Raji (cell line): ENCODE results near the gene LHFPL6.

Source experiments
- POLR2A ChIP-seq: IDR thresholded peaks from 2 replicates; pipeline ENCODE4 v1.6.1; 2011; ENCODE audit warnings: low read depth, low read length, control low read depth; ENCODE audit not compliant: insufficient read depth

The LHFPL6 gene

DNA sequence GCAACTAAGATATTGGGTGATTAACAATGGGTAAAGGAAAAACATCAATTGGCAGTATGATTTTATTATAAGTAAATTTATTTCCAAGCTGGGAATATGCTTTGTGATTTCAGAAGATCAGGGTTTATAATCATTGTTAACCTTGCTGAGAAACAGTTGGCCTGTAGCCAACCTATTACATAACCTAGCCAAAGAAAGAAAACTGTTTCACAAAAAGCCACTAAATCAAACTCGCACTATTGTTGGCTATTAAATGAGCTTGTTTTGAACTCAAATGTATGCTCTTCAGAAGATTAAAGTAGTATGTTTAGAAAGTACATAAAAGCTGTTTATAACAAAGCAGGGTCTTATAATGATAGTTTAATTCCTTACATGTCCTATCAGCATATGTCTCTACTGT lies 151.7 kb downstream of the LHFPL6 start:
- no peak for TF ChIP-seq POLR2A

DNA sequence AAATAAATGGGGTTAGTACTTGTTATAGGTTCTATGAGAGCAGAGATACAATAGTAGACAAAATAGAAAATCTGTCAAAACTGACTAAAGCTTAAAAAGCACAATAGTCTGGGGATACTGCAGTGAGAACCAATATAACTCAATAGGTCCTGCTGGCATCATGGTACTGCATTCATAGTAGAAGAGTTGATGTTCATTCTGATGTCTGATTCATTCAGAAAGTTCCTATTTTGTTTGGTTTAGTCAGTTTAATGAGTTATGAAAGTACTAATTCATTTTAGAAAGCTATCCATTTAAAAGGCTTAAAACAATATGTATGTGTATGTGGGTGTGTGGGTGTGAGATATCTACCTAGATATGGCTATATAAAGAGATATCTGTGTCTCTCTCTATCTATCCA lies 152.8 kb downstream of the LHFPL6 start:
- no peak for TF ChIP-seq POLR2A

DNA sequence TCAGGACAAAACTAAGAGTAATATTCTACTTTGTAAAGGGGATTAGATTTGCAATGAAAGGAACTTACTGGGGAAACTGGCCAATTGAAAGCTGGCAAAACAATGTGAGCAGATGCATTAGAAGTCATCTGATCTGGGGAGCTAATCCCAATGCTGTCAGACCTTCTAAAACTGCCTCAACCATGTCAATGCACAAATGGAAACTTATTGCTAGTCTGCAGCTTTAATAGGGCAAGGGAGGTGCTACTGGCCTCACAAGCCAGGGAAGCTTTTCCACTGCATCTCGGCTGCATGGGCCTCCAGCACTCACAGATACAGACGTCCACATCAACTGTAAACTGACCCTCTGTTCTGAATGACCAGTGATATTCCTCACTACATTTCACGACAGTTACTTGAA lies 154.2 kb downstream of the LHFPL6 start:
- no peak for TF ChIP-seq POLR2A

DNA sequence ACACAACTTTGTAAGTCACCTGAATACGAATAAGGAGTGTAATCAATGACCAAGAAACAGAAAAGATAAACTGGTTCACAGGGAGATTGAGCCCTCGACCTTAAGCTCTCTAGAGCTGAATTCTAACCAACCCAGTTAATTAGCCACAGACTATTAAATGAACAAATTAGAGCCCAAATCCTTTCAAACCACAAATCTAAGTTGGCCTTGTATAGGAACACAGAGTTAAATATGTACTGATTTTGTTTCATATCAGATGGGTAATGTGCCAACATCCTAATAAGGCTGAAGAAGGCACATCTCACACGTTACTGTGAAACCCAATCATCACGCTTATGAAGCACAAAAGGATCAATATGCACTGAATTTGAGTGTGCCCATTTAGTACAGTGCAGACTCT lies 156.1 kb downstream of the LHFPL6 start:
- no peak for TF ChIP-seq POLR2A

DNA sequence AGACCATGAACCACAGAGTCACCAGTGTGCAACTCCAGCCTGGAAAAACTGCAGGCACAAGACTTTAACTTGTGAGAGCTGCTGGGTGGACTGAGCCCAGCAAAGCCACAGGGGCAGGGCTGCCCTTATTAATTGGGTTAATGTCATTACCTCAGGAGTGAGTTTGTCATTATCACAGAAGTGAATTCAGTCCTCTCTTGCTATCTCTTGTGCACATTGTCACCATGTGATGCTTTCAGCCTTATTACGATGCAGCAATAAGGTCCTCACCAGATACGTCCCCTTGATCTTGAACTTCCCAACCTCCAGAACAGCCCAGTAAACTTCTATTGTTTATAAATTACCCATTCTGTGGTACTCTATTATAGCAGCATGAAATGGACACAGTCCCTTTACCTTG lies 158.1 kb downstream of the LHFPL6 start:
- TF ChIP-seq POLR2A = no peak

DNA sequence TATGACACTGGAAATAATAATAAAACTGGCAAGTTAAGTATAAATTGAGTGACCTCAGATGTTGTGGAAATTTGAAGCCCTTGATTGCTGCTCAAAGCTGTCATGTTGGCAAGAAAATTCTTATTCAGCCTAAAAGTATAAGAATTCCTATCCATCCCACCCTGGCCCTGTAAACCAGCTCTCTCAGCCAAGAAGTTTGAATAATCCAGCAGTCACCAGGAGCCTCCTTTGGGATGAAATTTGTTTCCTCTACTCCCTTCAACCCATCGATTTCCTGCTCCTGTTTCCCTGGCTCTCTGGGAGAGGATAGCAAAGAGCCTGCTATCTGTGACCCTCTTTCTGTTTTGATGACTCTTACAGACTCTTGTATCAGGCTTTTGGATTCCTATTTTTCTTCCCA lies 169.3 kb downstream of the LHFPL6 start:
- TF ChIP-seq POLR2A = no peak

DNA sequence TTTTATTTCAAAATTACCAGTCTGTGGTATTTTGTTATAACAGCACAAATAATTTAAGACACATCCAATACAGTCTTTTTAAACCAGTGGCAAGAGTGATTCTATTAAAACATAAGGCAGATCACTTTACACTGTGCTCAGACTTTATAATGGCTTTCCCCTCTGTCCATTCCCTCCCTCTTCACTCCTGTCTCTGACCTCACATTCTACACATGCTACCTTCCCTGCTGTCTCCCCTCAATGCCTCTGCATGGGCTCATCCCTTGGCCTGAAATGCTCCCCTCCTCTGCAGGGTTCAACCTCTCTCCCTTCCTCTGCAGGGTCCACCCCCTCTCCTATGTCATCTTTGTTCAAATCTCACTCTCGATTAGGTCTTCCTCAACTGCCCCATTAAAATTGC lies 170.8 kb downstream of the LHFPL6 start:
- no peak for TF ChIP-seq POLR2A

DNA sequence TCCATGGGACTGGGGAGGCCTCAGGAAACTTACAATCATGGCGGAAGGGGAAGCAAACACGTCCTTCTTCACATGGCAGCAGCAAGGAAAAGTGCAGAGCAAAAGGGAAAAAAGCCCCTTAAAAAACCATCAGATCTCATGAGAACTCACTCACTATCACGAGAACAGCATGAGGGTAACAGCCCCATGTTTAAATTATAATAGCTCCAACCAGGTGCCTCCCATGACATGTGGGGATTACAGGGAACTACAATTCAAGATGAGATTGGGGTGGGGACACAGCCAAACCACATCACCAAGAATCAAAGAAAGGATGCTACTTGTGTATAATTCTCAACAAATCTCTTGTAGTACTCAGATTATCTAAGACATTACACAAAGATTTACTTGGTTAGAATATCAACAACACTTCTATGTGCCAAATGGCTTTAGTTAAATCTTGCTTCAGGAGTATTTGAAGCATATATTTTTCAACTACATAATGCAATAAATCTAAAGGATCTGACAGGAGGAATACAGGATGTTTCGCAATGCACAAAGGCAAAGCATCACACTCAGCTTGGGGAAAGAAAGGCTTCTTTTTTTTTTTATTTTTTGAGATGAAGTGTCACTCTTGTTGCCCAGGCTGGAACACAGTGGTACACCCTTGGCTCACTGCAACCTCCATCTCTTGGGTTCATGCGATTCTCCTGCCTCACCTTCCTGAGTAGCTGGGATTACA lies 180.0 kb downstream of the LHFPL6 start:
- TF ChIP-seq POLR2A = no peak

DNA sequence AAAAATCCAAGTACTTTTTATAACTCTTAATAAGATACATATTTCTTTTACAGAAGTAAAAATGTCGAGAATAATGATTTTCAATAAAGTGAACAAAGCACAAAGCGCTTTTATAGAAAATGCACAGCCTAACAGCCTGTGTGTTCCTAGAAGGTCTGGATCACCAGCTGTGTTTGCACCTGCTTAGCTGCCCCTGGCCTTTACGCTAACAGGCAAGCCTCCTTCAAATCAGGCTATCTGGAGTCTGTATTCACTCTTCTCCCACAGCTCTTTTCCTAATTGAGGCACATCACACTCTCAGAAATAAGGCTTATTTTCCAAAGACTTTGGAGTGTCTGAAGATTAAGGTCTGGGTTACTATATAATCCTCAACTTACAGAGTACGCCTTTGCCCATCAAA lies 183.1 kb downstream of the LHFPL6 start:
- TF ChIP-seq POLR2A = no peak

DNA sequence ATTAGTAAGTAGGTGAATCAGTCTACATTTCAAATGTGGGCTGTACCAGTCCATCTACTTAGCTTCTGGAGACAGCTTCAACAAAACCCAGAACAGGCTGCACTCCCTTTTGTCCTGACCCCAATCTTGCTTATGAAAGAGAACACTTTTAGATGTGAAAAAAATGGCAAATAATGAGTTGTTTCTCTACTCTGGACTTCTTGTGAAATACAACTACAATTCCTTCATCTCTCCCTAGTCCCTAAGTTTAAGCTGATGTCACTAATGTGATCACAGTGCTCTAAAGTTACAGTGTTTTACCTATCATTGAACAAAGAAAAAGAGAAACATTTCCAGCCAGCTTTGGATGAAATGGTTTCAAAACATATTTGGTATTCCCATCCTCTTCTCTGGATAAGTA lies 183.9 kb downstream of the LHFPL6 start:
- no peak for TF ChIP-seq POLR2A

DNA sequence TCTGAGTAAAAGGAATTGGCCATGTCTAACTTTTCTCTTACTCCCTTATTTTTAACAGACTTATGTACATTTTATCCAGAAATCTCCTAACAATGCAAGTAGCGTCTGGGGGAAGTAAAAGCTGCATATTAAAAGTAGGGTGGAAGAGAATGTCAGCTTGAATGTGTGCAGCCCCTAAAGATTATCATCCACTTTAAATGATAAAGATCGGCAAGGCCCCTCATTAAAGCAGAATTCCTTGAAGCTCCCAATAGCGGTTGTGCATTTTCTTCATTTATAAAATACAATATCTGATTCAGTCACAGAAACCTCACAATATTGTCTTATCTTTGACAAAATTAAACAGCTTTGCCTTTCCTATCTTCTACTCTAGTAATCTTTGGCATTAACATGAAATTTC lies 184.6 kb downstream of the LHFPL6 start:
- no peak for TF ChIP-seq POLR2A

DNA sequence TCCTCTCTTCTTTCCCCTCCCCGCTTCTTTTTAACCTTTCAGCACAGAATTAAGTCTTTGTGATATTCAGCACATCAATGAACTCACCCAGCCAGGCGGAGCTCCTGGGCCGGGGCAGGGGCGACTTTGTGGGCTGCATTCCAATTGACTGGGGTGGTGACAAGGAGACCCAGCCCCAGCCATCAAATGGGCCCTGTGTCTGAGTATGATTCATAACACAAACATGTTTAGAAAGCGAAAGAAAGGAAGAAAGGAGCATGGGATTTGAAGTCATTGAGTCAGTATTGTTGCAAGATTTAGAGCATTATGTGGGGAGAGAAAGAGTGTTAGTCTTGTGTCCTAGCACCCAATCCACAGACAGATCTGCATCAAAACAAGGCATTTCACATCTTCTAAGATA lies 185.3 kb downstream of the LHFPL6 start:
- TF ChIP-seq POLR2A = no peak

DNA sequence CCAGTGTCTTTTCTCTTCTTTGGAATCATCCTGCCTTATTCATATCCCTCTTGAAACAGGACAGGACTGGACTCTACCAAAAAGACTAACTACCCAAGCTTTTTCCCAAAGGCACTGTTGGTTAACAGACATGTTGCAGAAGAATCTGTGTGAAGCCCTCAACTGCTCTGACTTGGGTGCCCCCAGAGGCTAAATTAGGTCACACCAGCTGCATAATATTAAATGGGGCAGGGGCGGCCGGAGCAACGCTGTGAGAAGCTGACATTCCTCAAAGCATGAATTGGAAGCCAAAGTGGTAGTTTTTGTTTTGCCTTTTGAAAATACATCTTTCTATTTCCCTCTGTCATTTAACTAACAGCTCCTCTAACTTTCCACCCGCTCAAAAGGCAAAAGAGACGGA lies 185.9 kb downstream of the LHFPL6 start:
- no peak for TF ChIP-seq POLR2A

DNA sequence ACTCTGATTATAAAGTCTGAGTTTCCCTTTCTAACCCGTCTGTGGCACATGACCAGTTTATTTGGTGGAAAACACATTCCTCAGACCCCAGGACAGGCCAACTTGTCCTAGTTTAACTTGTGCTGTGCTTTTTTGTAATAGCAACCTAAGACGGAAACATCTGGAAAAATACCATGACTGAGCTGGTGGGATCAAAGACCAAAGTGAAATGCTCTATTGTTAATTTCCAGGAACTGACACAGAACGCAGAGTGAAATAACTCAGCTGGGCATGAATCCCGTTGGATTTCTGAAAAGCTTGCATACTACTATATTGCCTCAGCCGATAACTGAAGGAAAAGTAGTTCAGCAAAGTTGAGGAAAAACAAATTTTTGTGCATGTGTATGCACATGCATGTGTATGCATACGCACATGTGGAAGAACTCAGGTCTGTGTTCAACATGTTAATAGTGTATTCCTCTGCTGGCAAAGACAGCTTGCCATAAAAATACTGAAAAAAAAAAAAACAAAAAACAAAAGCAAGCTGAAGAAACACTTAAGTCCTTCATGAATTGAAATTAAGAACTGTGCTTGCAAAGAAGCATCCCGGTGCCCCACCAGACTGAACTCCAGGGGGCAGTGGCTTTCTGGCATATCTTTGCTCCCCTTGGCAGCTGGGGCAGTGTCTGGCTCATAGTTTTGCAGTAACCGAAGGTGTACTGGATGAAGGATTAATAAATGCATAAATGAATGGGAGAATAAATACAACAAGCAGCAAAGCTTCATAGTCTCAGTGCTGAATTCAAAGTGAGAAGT lies 187.8 kb downstream of the LHFPL6 start:
- no peak for TF ChIP-seq POLR2A

DNA sequence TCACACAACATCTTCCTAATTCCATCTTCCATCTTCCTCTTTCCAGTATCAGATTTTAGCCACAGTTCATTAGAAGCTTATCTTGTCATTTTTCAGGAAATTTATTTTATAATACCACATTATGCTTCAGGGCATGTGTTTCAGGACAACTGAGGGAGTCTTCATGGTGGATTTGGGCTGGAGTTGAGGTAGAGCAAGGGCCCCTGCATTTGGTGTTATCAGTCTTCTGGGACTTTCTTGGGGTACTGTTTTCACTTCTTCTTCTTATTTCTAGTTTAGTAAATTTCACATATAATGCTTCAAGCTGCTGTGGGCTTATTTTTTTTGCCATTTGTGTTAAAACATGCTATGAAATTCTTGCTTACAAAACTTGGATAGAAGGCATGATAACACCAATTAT lies 188.7 kb downstream of the LHFPL6 start:
- no peak for TF ChIP-seq POLR2A

DNA sequence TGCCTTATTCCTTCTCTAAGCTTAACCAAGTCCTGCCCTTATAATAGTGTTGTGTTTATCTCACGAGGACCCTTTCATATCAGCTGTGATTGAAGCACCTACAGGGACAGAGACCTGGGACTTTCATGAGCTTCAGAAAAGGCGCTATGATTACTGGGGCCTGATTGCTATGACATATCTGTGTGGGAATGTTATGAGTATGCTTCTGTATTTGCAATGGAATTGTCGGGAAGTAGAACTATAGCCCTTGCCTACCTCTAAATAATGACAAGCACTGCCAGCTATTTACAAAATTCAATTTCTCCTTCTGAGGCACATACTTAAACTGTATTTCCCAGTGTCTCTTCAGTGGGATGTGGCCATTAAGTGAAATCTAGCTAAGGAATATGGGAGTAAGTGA lies 191.5 kb downstream of the LHFPL6 start:
- no peak for TF ChIP-seq POLR2A

DNA sequence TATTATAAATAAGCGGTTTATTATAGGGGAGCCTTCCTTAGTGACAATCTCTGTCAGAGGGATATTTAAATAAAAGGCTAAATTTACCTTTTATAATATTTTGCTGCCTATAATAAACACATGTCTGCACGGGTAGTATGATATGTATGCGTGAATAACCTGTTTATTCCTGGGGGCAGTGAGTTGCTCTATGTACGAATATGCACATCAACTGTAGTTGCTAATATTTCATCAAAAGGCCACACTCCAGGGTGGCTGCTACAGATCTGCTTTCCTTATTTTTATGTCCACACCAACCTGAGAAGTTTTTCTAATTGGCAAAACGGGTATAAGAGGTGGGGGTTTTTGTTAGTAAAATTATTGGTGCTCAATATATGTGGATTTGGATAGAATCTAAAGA lies 192.0 kb downstream of the LHFPL6 start:
- TF ChIP-seq POLR2A = no peak
